ENCODE results near the gene STK11.
A peak's percentile ranks its signal among the peaks of the same experiment; 100 is the strongest.

Gene STK11

GRCh38 chr19:1239796-1240737 lies 34.5 kb downstream of the STK11 start:
- H4K8ac ChIP-seq (ENCODE audit: low read depth, low read length), result peak overlapping the region; percentile 95
- no peak overlapping the region for H3K27ac ChIP-seq (ENCODE audit: low read depth, low read length)
- H2BK5ac ChIP-seq (ENCODE audit: low read depth, low read length, poor library complexity), result peak overlapping the region; percentile 10
- H3K9me3 ChIP-seq (ENCODE audit: insufficient read depth, low read depth, low read length), result peaks cover 3% of the 10 kb centered on the region
- H3K14ac ChIP-seq (ENCODE audit: low read length), result peak overlapping the region; percentile 90
- WGBS (ENCODE audit: extremely low coverage, insufficient coverage, insufficient read length), result no CpG with 5 or more reads among the region's 84 CpGs
- H3K4me3 ChIP-seq (ENCODE audit: low read depth, low read length), result peak overlapping the region; percentile 53
- peak overlapping the region; percentile 94 for H4K91ac ChIP-seq (ENCODE audit: low read depth, low read length)
- peaks cover 11 to 25% of the 10 kb centered on the region in 2 experiments for H3K4me1 ChIP-seq (ENCODE audit: control insufficient read depth in 1 of 2, insufficient read depth in 2 of 2, low read length in 2 of 2)
- H2BK120ac ChIP-seq (ENCODE audit: insufficient read depth, low read length, poor library complexity), result peak overlapping the region; percentile 32
- no peak overlapping the region for H3K23ac ChIP-seq (ENCODE audit: low read length)
- peak; percentile 85 to 89 for DNase-seq
- peaks cover 15% of the 10 kb centered on the region in 2 experiments for H3K36me3 ChIP-seq (ENCODE audit: control insufficient read depth in 1 of 2, insufficient read depth in 2 of 2, low read length in 2 of 2)
- peak overlapping the region; percentile 86 for H2AFZ ChIP-seq (ENCODE audit: insufficient read depth, low read length, poor library complexity)
- peak overlapping the region; percentile 24 for H3K9ac ChIP-seq (ENCODE audit: low read length)
- H3K79me1 ChIP-seq (ENCODE audit: low read length), result peaks cover 13% of the 10 kb centered on the region
- H3K4me2 ChIP-seq (ENCODE audit: low read length), result peak overlapping the region; percentile 83
- peaks cover 8% of the 10 kb centered on the region for H3K79me2 ChIP-seq (ENCODE audit: control insufficient read depth, insufficient read depth, low read length, poor library complexity)
- H2BK12ac ChIP-seq (ENCODE audit: low read length), result peak overlapping the region; percentile 47
- H3K4ac ChIP-seq (ENCODE audit: low read depth, low read length), result peak overlapping the region; percentile 71
- H2AK5ac ChIP-seq (ENCODE audit: low read length), result peak overlapping the region; percentile 79
- H3K18ac ChIP-seq (ENCODE audit: low read length), result peak overlapping the region; percentile 72
- peak overlapping the region; percentile 78 for H4K12ac ChIP-seq (ENCODE audit: low read depth, low read length)
- H3K27me3 ChIP-seq (ENCODE audit: insufficient read depth, low read length), result no peaks in the 10 kb centered on the region

DNA sequence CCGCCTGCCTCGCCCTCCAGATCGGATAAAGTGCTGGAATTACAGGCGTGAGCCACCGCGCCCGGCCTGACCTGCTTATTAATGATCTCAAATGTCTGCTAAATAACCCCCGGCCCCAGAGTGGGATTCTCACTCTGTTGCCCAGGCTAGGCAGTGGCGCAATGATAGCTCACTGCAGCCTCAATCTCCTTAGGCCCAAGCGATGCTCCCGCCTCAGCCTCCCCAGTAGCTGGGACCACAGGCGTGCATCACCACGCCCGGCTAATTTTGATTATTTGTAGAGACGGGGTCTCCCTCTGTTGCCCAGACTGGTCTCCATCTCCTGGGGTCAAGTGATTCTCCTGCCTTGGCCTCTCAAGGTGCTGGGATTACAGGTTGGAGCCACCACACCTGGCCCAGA lies 35.3 kb downstream of the STK11 start:
- no peak overlapping the region for H2BK120ac ChIP-seq (ENCODE audit: insufficient read depth, low read length, poor library complexity)
- DNase-seq, result no peak
- H3K36me3 ChIP-seq (ENCODE audit: control insufficient read depth in 1 of 2, insufficient read depth in 2 of 2, low read length in 2 of 2), result peaks cover 10% of the 10 kb centered on the region in 2 experiments
- H3K4me3 ChIP-seq (ENCODE audit: low read depth, low read length), result no peak overlapping the region
- no peak overlapping the region for H3K14ac ChIP-seq (ENCODE audit: low read length)
- no peak overlapping the region for H3K23ac ChIP-seq (ENCODE audit: low read length)
- H3K9ac ChIP-seq (ENCODE audit: low read length), result no peak overlapping the region
- no peak overlapping the region for H2BK12ac ChIP-seq (ENCODE audit: low read length)
- no peak overlapping the region for H2AFZ ChIP-seq (ENCODE audit: insufficient read depth, low read length, poor library complexity)
- H2BK5ac ChIP-seq (ENCODE audit: low read depth, low read length, poor library complexity), result no peak overlapping the region
- peaks cover 3% of the 10 kb centered on the region for H3K9me3 ChIP-seq (ENCODE audit: insufficient read depth, low read depth, low read length)
- no peak overlapping the region for H3K27ac ChIP-seq (ENCODE audit: low read depth, low read length)
- H4K91ac ChIP-seq (ENCODE audit: low read depth, low read length), result no peak overlapping the region
- peaks cover 11 to 25% of the 10 kb centered on the region in 2 experiments for H3K4me1 ChIP-seq (ENCODE audit: control insufficient read depth in 1 of 2, insufficient read depth in 2 of 2, low read length in 2 of 2)
- peak overlapping the region; percentile 1 for H4K8ac ChIP-seq (ENCODE audit: low read depth, low read length)
- peaks cover 8% of the 10 kb centered on the region for H3K79me2 ChIP-seq (ENCODE audit: control insufficient read depth, insufficient read depth, low read length, poor library complexity)
- H3K18ac ChIP-seq (ENCODE audit: low read length), result no peak overlapping the region
- WGBS (ENCODE audit: extremely low coverage, insufficient coverage, insufficient read length), result no CpG with 5 or more reads among the region's 15 CpGs
- no peak overlapping the region for H2AK5ac ChIP-seq (ENCODE audit: low read length)
- no peak overlapping the region for H4K12ac ChIP-seq (ENCODE audit: low read depth, low read length)
- H3K79me1 ChIP-seq (ENCODE audit: low read length), result peaks cover 13% of the 10 kb centered on the region
- no peaks in the 10 kb centered on the region for H3K27me3 ChIP-seq (ENCODE audit: insufficient read depth, low read length)
- H3K4me2 ChIP-seq (ENCODE audit: low read length), result peak overlapping the region; percentile 95
- no peak overlapping the region for H3K4ac ChIP-seq (ENCODE audit: low read depth, low read length)

GRCh38 chr19:1241417-1242095 lies 36.0 kb downstream of the STK11 start, which contains the start of gene ATP5F1D:
Gene ATP5F1D (plus strand): TSS chr19:1241751. CDS start chr19:1241851, 100 bp downstream.
- Histone ChIP-seq H4K12ac (ENCODE audit: low read depth, low read length) (peak within 1 kb of the TSS; percentile 78), H2BK12ac (ENCODE audit: low read length) (no peak within 1 kb of the TSS), H3K14ac (ENCODE audit: low read length) (peak within 1 kb of the TSS; percentile 90), H3K79me1 (ENCODE audit: low read length) (peaks cover 13% of the 10 kb centered on the region), H3K9ac (ENCODE audit: low read length) (peak within 1 kb of the TSS; percentile 87), H3K27me3 (ENCODE audit: insufficient read depth, low read length) (no peaks in the 10 kb centered on the region), H3K4me3 (ENCODE audit: low read depth, low read length) (peak within 1 kb of the TSS; percentile 97), H3K23ac (ENCODE audit: low read length) (no peak within 1 kb of the TSS), H2BK5ac (ENCODE audit: low read depth, low read length, poor library complexity) (peak within 1 kb of the TSS; percentile 50), H3K79me2 (ENCODE audit: control insufficient read depth, insufficient read depth, low read length, poor library complexity) (peaks cover 8% of the 10 kb centered on the region), H3K9me3 (ENCODE audit: insufficient read depth, low read depth, low read length) (peaks cover 3% of the 10 kb centered on the region), H3K4ac (ENCODE audit: low read depth, low read length) (peak within 1 kb of the TSS; percentile 47), H2AK5ac (ENCODE audit: low read length) (peak within 1 kb of the TSS; percentile 71), H3K18ac (ENCODE audit: low read length) (peak within 1 kb of the TSS; percentile 94), H4K8ac (ENCODE audit: low read depth, low read length) (peak within 1 kb of the TSS; percentile 92), H3K4me1 (ENCODE audit: control insufficient read depth in 1 of 2, insufficient read depth in 2 of 2, low read length in 2 of 2) (peaks cover 6 to 20% of the 10 kb centered on the region in 2 experiments), H3K4me2 (ENCODE audit: low read length) (peak within 1 kb of the TSS; percentile 95), H2AFZ (ENCODE audit: insufficient read depth, low read length, poor library complexity) (peak within 1 kb of the TSS; percentile 76), H3K36me3 (ENCODE audit: control insufficient read depth in 1 of 2, insufficient read depth in 2 of 2, low read length in 2 of 2) (peaks cover 10 to 12% of the 10 kb centered on the region in 2 experiments), H3K27ac (ENCODE audit: low read depth, low read length) (peak within 1 kb of the TSS; percentile 35), H2BK120ac (ENCODE audit: insufficient read depth, low read length, poor library complexity) (peak within 1 kb of the TSS; percentile 47), H4K91ac (ENCODE audit: low read depth, low read length) (peak within 1 kb of the TSS; percentile 90)
- peak; percentile 82 to 88 for DNase-seq
- WGBS (ENCODE audit: extremely low coverage, insufficient coverage, insufficient read length), result no CpG with 5 or more reads among the region's 79 CpGs

All from trophoblast cell (in vitro differentiated cells and primary cell).